Heart left ventricle (tissue), 16 donors: Measurements from ENCODE around the gene SCD. TPM values are rescaled to one million over a fixed set of nuclear protein-coding genes. Genes with fewer than 3 reads are reported as not detected.

Experiments used
- ATAC-seq, 4 donors: fragments of 200-7000 bp; cut with Tn5 transposase; one replicate each; pipeline ENCODE4 v1.9.1; 2020 to 2022; ENCODE audit warnings: moderate library complexity in 4 of 4, mild to moderate bottlenecking in 3 of 4, moderate number of reproducible peaks in 1 of 4
- DNase-seq, 5 donors: peaks; one replicate each; pipeline ENCODE4 v3.0.0-alpha.2; 2020
- H3K27ac ChIP-seq, 12 donors: fragments of 200-600 bp; sonication (generic) in 4 of 12; one replicate each; pipeline versions ENCODE4 v1.5.0 to v1.8.0; 2016 to 2022; ENCODE audit warnings: mild to moderate bottlenecking in 2 of 12
- H3K27me3 ChIP-seq, 9 donors: fragments of 200-600 bp; sonication (generic) in 2 of 9; one replicate each; pipeline versions ENCODE4 v1.5.1 to v1.8.0; 2016 to 2022; ENCODE audit warnings: mild to moderate bottlenecking in 3 of 9
- H3K36me3 ChIP-seq, 9 donors: fragments of 200-600 bp; sonication (generic) in 2 of 9; one replicate each; pipeline versions ENCODE4 v1.5.0 to v1.8.0; 2018 to 2022; ENCODE audit warnings: mild to moderate bottlenecking in 2 of 9
- H3K4me1 ChIP-seq, 12 donors: fragments of 200-600 bp; sonication (generic) in 4 of 12; one replicate each; pipeline versions ENCODE4 v1.5.0 to v1.8.0; 2016 to 2022; ENCODE audit warnings: mild to moderate bottlenecking in 3 of 12
- H3K4me3 ChIP-seq, 12 donors: fragments of 200-600 bp; sonication (generic) in 4 of 12; one replicate each; pipeline versions ENCODE4 v1.5.0 to v1.8.0; 2017 to 2022; ENCODE audit warnings: mild to moderate bottlenecking in 9 of 12, moderate library complexity in 4 of 12
- H3K9me3 ChIP-seq, 12 donors: fragments of 200-600 bp; sonication (generic) in 4 of 12; one replicate each; pipeline versions ENCODE4 v1.5.0 to v1.8.0; 2016 to 2022; ENCODE audit warnings: mild to moderate bottlenecking in 1 of 12
- CTCF ChIP-seq, 12 donors: fragments of 200-600 bp; sonication (generic) in 4 of 12; IDR thresholded peaks; one replicate each; pipeline versions ENCODE4 v1.5.0 to v1.8.0; 2018 to 2022; ENCODE audit warnings: antibody characterized with exemption in 12 of 12, mild to moderate bottlenecking in 5 of 12
- POLR2A ChIP-seq, 2 donors: fragments of 450-650 bp; IDR thresholded peaks; one replicate each; pipeline ENCODE4 v1.6.1; 2017; ENCODE audit warnings: antibody characterized with exemption in 2 of 2, mild to moderate bottlenecking in 2 of 2, moderate library complexity in 2 of 2
- WGBS, 4 donors: extraction: QIAGEN DNeasy Blood & Tissue Kit in 2 of 4; methylation state at CpG; one replicate each; pipeline versions ENCODE4 v1.1.5 to v1.1.7; 2013 to 2018; 5-methylcytosine and 5-hydroxymethylcytosine counted together
- intact Hi-C, 10 donors: fragments of 100-400 bp; cut with DNase I; formaldehyde crosslinking; loops; one replicate each; pipeline versions ENCODE4 v1.11.1 to v1.14.2; 2022
- polyA plus RNA-seq, 2 donors: library from polyadenylated mRNA; stranded (reverse); fragments of 200-250 nt; gene quantifications; one replicate each; pipeline ENCODE4 v1.2.3, GENCODE V29; 2013
- total RNA-seq, 9 donors: library from RNA; depleted of rRNA in 2 of 9; stranded (reverse); fragments of >200 nt in 2 of 9; fragmentation: NEBNext Ultra II Directional in 3 of 9; extraction: Animal tissue kit (Norgen Biotek cat#: 25700) in 3 of 9; gene quantifications; one replicate each; pipeline versions ENCODE4 v1.1.0 to v1.2.4, GENCODE V29; 2016 to 2023
- donor health status: ischemic (EF 13 %, LVEDD 7.1; RV severe dilation, severe dysfunction).
- donor health status: healthy with polysubstance abuse.
- donor health status: DM: no; HTN: yes; CAD: no.
- donor health status: DM: no; HTN: no; CAD: no.
- donor health status: ischemic (EF 25% LVEDD 6.9; RV normal size, moderate dysfunction).
- donor health status: ischemic (EF 25% LVEDD 5.7; RV mildly dilated, moderate dysfunction).
- donor health status: healthy.
- donor health status: DM: yes; HTN: yes; CAD: no.
- donor health status: ischemic (EF 35%, LVEDD 5.7; RV mildly dilated, moderate dysfunction).
- donor health status: nonischemic (EF 11% LVEDD 7.7; RV severe dilation, severe dysfunction).
- donor health status: DM: yes; HTN: yes; CAD: no.
- donor health status: PGD.
- donor health status: ischemic (EF 29% LVEDD 5.4; RV normal size, mild dysfunction).
- donor health status: nonischemic (EF 23%, LVEDD 6.1; RV moderate dilation, normal function).

The SCD gene
- total and polyA plus RNA-seq, 11 donors: 2.3 to 216 (median 9.4) TPM

- intact Hi-C loops: loop anchor here in 1 of 10 donors (10.0 kb wide), 1 partner anchor 210 kb away; the partner anchor contains the start of gene SEC31B
- Histone ChIP-seq H3K27me3 (peaks cover 0 to 45% (median 11%) of the 10 kb centered on the region in 9 donors), H3K27ac (no peak overlapping the region), H3K36me3 (no peaks in the 10 kb centered on the region), H3K4me1 (no peaks in the 10 kb centered on the region), H3K9me3 (peaks cover 0 to 9% (median 0%) of the 10 kb centered on the region in 12 donors), H3K4me3 (no peak overlapping the region)
- ATAC-seq (no peak), DNase-seq (no peak)
- TF ChIP-seq POLR2A (IDR thresholded peaks at IDR 0.05): no peak
- no peak for TF ChIP-seq CTCF (IDR thresholded peaks at IDR 0.05)
- WGBS, 4 donors: 79 to 97% (median 85%) methylated on average over 3 of the region's 3 CpGs
Measured at GRCh38 chr10:100304414-100304813, 42.6 kb upstream of the SCD start.

DNA sequence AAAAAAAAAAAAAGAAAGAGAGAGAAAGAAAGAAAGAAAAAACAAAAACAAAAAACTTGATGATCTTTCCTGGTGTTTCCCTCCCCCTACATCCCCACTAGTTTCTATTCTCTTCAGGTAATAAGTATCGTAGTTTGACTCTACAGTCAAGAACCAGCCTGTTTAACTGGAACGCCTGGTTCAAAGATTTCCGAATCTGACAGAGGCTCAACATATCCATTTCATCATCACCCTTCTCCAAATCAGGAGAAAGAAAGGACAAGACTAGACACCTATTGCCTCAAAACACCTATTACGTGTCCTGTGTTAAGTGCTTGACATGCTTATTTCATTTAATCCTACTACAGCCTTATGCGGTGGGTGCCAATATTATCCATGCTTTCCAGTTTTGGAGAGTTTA, 40.2 kb upstream of the SCD start:
- H3K9me3 ChIP-seq: no peaks in the 10 kb centered on the region
- TF ChIP-seq CTCF (IDR thresholded peaks at IDR 0.05) (no peak), POLR2A (IDR thresholded peaks at IDR 0.05) (no peak)
- 89 to 94% (median 91%) methylated on average over 5 of the region's 5 CpGs for WGBS, 4 donors
- H3K27me3 ChIP-seq: peaks cover 0 to 60% (median 11%) of the 10 kb centered on the region in 9 donors
- H3K27ac ChIP-seq: no peak overlapping the region
- no peak overlapping the region for H3K4me3 ChIP-seq
- intact Hi-C loops: loop anchor here in 1 of 10 donors (10.0 kb wide), 1 partner anchor 208 kb away; the partner anchor contains the start of gene SEC31B
- no peaks in the 10 kb centered on the region for H3K36me3 ChIP-seq
- no peak for DNase-seq
- no peak for ATAC-seq
- no peaks in the 10 kb centered on the region for H3K4me1 ChIP-seq

- intact Hi-C loops: loop anchor here in 1 of 10 donors (10.0 kb wide), 1 partner anchor 207 kb away; the partner anchor contains the start of gene SEC31B
- H3K9me3 ChIP-seq: no peaks in the 10 kb centered on the region
- TF ChIP-seq POLR2A (IDR thresholded peaks at IDR 0.05) (no peak), CTCF (IDR thresholded peaks at IDR 0.05) (no peak)
- WGBS, 4 donors: 82 to 94% (median 85%) methylated on average over 3 of the region's 3 CpGs
- ATAC-seq: no peak
- H3K27me3 ChIP-seq: peaks cover 0 to 67% (median 11%) of the 10 kb centered on the region in 9 donors
- no peak overlapping the region for H3K27ac ChIP-seq
- no peaks in the 10 kb centered on the region for H3K4me1 ChIP-seq
- no peaks in the 10 kb centered on the region for H3K36me3 ChIP-seq
- H3K4me3 ChIP-seq: no peak overlapping the region
- DNase-seq: no peak
Measured at GRCh38 chr10:100307684-100308083, 39.3 kb upstream of the SCD start.

- H3K4me3 ChIP-seq: no peak overlapping the region
- H3K27ac ChIP-seq: no peak overlapping the region
- no peaks in the 10 kb centered on the region for H3K9me3 ChIP-seq
- DNase-seq: no peak
- H3K4me1 ChIP-seq: no peaks in the 10 kb centered on the region
- peaks cover 0 to 67% (median 6%) of the 10 kb centered on the region in 9 donors for H3K27me3 ChIP-seq
- TF ChIP-seq POLR2A (IDR thresholded peaks at IDR 0.05): no peak
- TF ChIP-seq CTCF (IDR thresholded peaks at IDR 0.05): no peak
- ATAC-seq: no peak
- H3K36me3 ChIP-seq: no peaks in the 10 kb centered on the region
- WGBS, 4 donors: 56 to 64% (median 60%) methylated on average over 4 of the region's 4 CpGs
- intact Hi-C loops: no loop called here
Measured at GRCh38 chr10:100311298-100311697, 35.7 kb upstream of the SCD start.
